ENCODE measurements around the gene MPHOSPH10.

DNA sequence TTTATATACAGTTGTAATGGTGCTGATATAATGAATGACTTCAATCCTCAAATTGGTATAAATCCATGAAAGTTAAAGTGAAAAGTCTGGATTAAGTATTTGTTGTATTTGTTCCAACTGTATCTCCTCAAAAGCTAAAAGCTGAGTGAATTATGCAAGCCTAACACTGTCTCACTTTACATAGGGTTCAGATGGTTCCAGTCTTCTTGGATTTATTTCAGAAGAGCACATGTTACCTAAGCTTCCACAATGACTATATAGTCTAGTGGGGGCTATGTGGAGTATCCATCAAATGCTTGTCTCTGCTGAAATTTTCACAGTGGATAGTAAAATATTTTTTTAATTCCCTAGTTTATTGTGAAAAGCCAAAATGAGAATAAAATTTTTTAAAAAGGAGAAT is 13.4 kb upstream of the MPHOSPH10 start:
- TF ChIP-seq EZH2 (IDR thresholded peaks at IDR 0.05; ENCODE audit: borderline replicate concordance, low read length) = no peak
- TF ChIP-seq, protein P1, sequence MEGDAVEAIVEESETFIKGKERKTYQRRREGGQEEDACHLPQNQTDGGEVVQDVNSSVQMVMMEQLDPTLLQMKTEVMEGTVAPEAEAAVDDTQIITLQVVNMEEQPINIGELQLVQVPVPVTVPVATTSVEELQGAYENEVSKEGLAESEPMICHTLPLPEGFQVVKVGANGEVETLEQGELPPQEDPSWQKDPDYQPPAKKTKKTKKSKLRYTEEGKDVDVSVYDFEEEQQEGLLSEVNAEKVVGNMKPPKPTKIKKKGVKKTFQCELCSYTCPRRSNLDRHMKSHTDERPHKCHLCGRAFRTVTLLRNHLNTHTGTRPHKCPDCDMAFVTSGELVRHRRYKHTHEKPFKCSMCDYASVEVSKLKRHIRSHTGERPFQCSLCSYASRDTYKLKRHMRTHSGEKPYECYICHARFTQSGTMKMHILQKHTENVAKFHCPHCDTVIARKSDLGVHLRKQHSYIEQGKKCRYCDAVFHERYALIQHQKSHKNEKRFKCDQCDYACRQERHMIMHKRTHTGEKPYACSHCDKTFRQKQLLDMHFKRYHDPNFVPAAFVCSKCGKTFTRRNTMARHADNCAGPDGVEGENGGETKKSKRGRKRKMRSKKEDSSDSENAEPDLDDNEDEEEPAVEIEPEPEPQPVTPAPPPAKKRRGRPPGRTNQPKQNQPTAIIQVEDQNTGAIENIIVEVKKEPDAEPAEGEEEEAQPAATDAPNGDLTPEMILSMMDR (conservative IDR thresholded peaks at IDR 0.05 in 1 of 2, IDR thresholded peaks at IDR 0.05 in 1 of 2; ENCODE audit: extremely low read depth in 1 of 2, insufficient read depth in 1 of 2, low read depth in 1 of 2, low read length in 2 of 2) = no peak
